HG02884 (cell line): Measurements from ENCODE around the gene STARD3NL.
"Not testable (repeated sequence)": the region's sequence is repeated elsewhere in the genome, so short reads cannot be mapped to it uniquely, and the experiment has no call there.

Experiments used
- ATAC-seq: cut with Tn5 transposase; IDR thresholded peaks from one replicate; pipeline ENCODE4 v1.9.1; 2021; ENCODE audit warnings: mild to moderate bottlenecking, moderate library complexity; ENCODE audit not compliant: unreplicated experiment

Gene STARD3NL

GRCh38 chr7:38220452-38220851 is 42.4 kb downstream of the STARD3NL start:
- ATAC-seq = no peak

GRCh38 chr7:38222481-38223096 is 44.5 kb downstream of the STARD3NL start:
- ATAC-seq = peak; percentile 53

- ATAC-seq = no peak
Measured at GRCh38 chr7:38223306-38223705, 45.3 kb downstream of the STARD3NL start.

GRCh38 chr7:38224392-38224791 is 46.3 kb downstream of the STARD3NL start:
- no peak for ATAC-seq

- no peak for ATAC-seq
Measured at GRCh38 chr7:38229386-38229785, 51.3 kb downstream of the STARD3NL start.

- no peak for ATAC-seq
Measured at GRCh38 chr7:38229884-38230642, 52.0 kb downstream of the STARD3NL start.

- ATAC-seq = peak; percentile 82
Measured at GRCh38 chr7:38232502-38233366, 54.7 kb downstream of the STARD3NL start.

GRCh38 chr7:38234759-38235158 is 56.7 kb downstream of the STARD3NL start:
- not testable (repeated sequence) for ATAC-seq

GRCh38 chr7:38235606-38236005 is 57.6 kb downstream of the STARD3NL start:
- ATAC-seq = no peak

- not testable (repeated sequence) for ATAC-seq
Measured at GRCh38 chr7:38239129-38239528, 61.1 kb downstream of the STARD3NL start.

GRCh38 chr7:38241071-38241470 is 63.0 kb downstream of the STARD3NL start:
- ATAC-seq = no peak

GRCh38 chr7:38242814-38243213 is 64.8 kb downstream of the STARD3NL start:
- ATAC-seq = no peak

- ATAC-seq = not testable (repeated sequence)
Measured at GRCh38 chr7:38243345-38243744, 65.3 kb downstream of the STARD3NL start.

- no peak for ATAC-seq
Measured at GRCh38 chr7:38244516-38244915, 66.5 kb downstream of the STARD3NL start.

GRCh38 chr7:38245409-38245977 is 67.4 kb downstream of the STARD3NL start:
- no peak for ATAC-seq

- no peak for ATAC-seq
Measured at GRCh38 chr7:38248069-38248567, 70.1 kb downstream of the STARD3NL start.

- ATAC-seq = peak; percentile 72
Measured at GRCh38 chr7:38249849-38250248, 71.8 kb downstream of the STARD3NL start.

- no peak for ATAC-seq
Measured at GRCh38 chr7:38257350-38257677, 79.3 kb downstream of the STARD3NL start.

GRCh38 chr7:38259157-38259556 is 81.1 kb downstream of the STARD3NL start:
- not testable (repeated sequence) for ATAC-seq

- not testable (repeated sequence) for ATAC-seq
Measured at GRCh38 chr7:38261601-38262000, 83.6 kb downstream of the STARD3NL start.

- ATAC-seq = not testable (repeated sequence)
Measured at GRCh38 chr7:38262026-38262425, 84.0 kb downstream of the STARD3NL start.
